ENCODE data around the gene TMEM123. TPM values are rescaled to one million over a fixed set of nuclear protein-coding genes. Genes with fewer than 3 reads are reported as not detected.

The TMEM123 gene
- total RNA-seq, 2 experiments from 2014 or later = 288 to 307 TPM

DNA sequence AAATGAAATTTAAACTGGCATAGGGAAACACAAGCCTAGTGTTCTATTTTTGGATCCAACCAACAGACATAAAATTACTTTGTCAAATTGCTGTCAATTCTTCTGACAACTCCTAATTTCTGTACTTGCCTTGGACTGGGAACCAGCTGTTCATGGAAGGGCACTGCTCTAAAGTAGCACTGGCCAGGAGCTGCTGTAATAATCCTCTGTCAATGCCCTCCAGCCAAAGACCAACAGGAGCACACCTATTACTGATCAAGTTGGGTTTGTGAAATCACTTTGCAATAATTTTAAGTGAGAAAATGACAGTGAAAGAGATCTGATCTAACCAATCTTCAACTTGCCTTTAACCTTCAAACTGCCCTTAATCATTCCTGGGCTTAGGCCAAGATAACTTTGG lies 18.9 kb upstream of the TMEM123 start:
- Mint-ChIP-seq H3K36me3 (ENCODE audit: low read depth) (no peaks in the 10 kb centered on the region), H3K9me3 (no peaks in the 10 kb centered on the region), H3K27me3 (no peaks in the 10 kb centered on the region), H3K4me3 (peak overlapping the region; percentile 27), H3K27ac (no peak overlapping the region), H3K4me1 (ENCODE audit: low read depth) (peaks cover 88% of the 10 kb centered on the region)
- Histone ChIP-seq H3K9me3 (ENCODE audit: control insufficient read depth in 1 of 2, insufficient read depth in 1 of 2, low read length in 2 of 2) (no peaks in the 10 kb centered on the region), H3K27me3 (ENCODE audit: control insufficient read depth in 1 of 2, insufficient read depth in 2 of 2, low read length in 2 of 2) (no peaks in the 10 kb centered on the region), H3K36me3 (ENCODE audit: insufficient read depth, low read length) (no peaks in the 10 kb centered on the region), H3K27ac (ENCODE audit: low read depth in 1 of 2, low read length in 2 of 2) (no peak overlapping the region), H3K4me1 (ENCODE audit: insufficient read depth, low read length) (peaks cover 68% of the 10 kb centered on the region), H3K4me3 (ENCODE audit: low read length) (no peak overlapping the region)
- intact Hi-C loops (cut with DNase I, micrococcal nuclease) = loop anchor here (1.0 to 2.0 kb wide), 2 partner anchors 18 to 19 kb away; partner anchors contain the start of gene TMEM123 (in 1 of the 2)
- ATAC-seq (ENCODE audit: poor library complexity) (no peak), DNase-seq (no peak)
- TF ChIP-seq, protein P1, sequence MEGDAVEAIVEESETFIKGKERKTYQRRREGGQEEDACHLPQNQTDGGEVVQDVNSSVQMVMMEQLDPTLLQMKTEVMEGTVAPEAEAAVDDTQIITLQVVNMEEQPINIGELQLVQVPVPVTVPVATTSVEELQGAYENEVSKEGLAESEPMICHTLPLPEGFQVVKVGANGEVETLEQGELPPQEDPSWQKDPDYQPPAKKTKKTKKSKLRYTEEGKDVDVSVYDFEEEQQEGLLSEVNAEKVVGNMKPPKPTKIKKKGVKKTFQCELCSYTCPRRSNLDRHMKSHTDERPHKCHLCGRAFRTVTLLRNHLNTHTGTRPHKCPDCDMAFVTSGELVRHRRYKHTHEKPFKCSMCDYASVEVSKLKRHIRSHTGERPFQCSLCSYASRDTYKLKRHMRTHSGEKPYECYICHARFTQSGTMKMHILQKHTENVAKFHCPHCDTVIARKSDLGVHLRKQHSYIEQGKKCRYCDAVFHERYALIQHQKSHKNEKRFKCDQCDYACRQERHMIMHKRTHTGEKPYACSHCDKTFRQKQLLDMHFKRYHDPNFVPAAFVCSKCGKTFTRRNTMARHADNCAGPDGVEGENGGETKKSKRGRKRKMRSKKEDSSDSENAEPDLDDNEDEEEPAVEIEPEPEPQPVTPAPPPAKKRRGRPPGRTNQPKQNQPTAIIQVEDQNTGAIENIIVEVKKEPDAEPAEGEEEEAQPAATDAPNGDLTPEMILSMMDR (IDR thresholded peaks at IDR 0.05) = no peak
- ChIA-PET POLR2A (interaction anchor here (1.2 to 1.3 kb wide), 2 partner anchors 9 to 20 kb away, joined by 3 to 6 read pairs; no protein-coding TSS in a partner anchor), CTCF (interaction anchor here (0.6 to 1.5 kb wide), 3 partner anchors 14 to 118 kb away, joined by 4 to 5 read pairs (median 5); no protein-coding TSS in a partner anchor)

DNA sequence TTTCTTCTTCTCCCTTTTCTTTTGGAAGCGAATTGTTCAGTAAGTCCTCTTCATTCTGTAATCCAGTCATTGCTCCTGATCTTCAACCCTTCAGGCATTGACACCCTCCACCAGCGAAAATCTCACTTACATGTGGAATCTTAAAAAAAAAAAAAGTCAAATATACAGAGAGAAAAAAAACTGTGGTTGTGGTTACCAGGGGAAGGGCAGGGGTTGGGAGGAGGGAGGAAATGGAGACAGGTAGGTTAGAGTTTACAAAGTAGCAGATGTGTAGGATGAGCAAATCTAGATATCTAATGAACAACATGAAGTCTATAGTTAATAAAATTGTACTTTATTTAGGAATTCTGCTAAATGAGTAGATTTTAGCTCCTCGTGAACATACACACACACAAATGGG lies 17.7 kb upstream of the TMEM123 start:
- TF ChIP-seq, protein P1 (IDR thresholded peaks at IDR 0.05) = no peak
- POLR2A ChIA-PET = interaction anchor here (1.0 to 1.3 kb wide), 2 partner anchors 8 to 16 kb away, joined by 3 to 5 read pairs; no protein-coding TSS in a partner anchor
- Histone ChIP-seq H3K9me3 (ENCODE audit: control insufficient read depth in 1 of 2, insufficient read depth in 1 of 2, low read length in 2 of 2) (no peaks in the 10 kb centered on the region), H3K27ac (ENCODE audit: low read depth in 1 of 2, low read length in 2 of 2) (no peak overlapping the region), H3K4me3 (ENCODE audit: low read length) (no peak overlapping the region), H3K27me3 (ENCODE audit: control insufficient read depth in 1 of 2, insufficient read depth in 2 of 2, low read length in 2 of 2) (no peaks in the 10 kb centered on the region), H3K36me3 (ENCODE audit: insufficient read depth, low read length) (no peaks in the 10 kb centered on the region), H3K4me1 (ENCODE audit: insufficient read depth, low read length) (peaks cover 68% of the 10 kb centered on the region)
- intact Hi-C loops (cut with DNase I, micrococcal nuclease) = loop anchor here in 1 of 2 experiments (2.0 kb wide), 1 partner anchor 17 kb away; the partner anchor contains the start of gene TMEM123
- Mint-ChIP-seq H3K36me3 (ENCODE audit: low read depth) (no peaks in the 10 kb centered on the region), H3K27ac (peak overlapping the region; percentile 34), H3K4me1 (ENCODE audit: low read depth) (peaks cover 95% of the 10 kb centered on the region), H3K4me3 (peak overlapping the region; percentile 47), H3K27me3 (no peaks in the 10 kb centered on the region), H3K9me3 (no peaks in the 10 kb centered on the region)
- peak; percentile 89 for ATAC-seq (ENCODE audit: poor library complexity)
- peak in 10 of 14 experiments; percentile 16 to 80 (median 42) for DNase-seq
- CTCF ChIA-PET = no interaction called here

GRCh38 chr11:102469196-102469821 lies 16.7 kb upstream of the TMEM123 start:
- ATAC-seq (ENCODE audit: poor library complexity) (no peak), DNase-seq (no peak)
- Histone ChIP-seq H3K4me1 (ENCODE audit: insufficient read depth, low read length) (peaks cover 64% of the 10 kb centered on the region), H3K27me3 (ENCODE audit: control insufficient read depth in 1 of 2, insufficient read depth in 2 of 2, low read length in 2 of 2) (no peaks in the 10 kb centered on the region), H3K27ac (ENCODE audit: low read depth in 1 of 2, low read length in 2 of 2) (no peak overlapping the region), H3K36me3 (ENCODE audit: insufficient read depth, low read length) (no peaks in the 10 kb centered on the region), H3K4me3 (ENCODE audit: low read length) (no peak overlapping the region), H3K9me3 (ENCODE audit: control insufficient read depth in 1 of 2, insufficient read depth in 1 of 2, low read length in 2 of 2) (no peaks in the 10 kb centered on the region)
- no peaks in the 10 kb centered on the region for H3K36me3 Mint-ChIP-seq (ENCODE audit: low read depth)
- peaks cover 96% of the 10 kb centered on the region for H3K4me1 Mint-ChIP-seq (ENCODE audit: low read depth)
- ChIA-PET CTCF (no interaction called here), POLR2A (no interaction called here)
- intact Hi-C loops (cut with DNase I, micrococcal nuclease) = no loop called here
- TF ChIP-seq, protein P1 (IDR thresholded peaks at IDR 0.05) = no peak
- H3K27ac Mint-ChIP-seq = no peak overlapping the region
- no peaks in the 10 kb centered on the region for H3K9me3 Mint-ChIP-seq
- H3K27me3 Mint-ChIP-seq = no peaks in the 10 kb centered on the region
- H3K4me3 Mint-ChIP-seq = no peak overlapping the region
